Choroid plexus epithelial cell (primary cell): Measurements from ENCODE around the gene ELOF1.
A peak's percentile ranks its signal among the peaks of the same experiment; 100 is the strongest.

Experiments
- DNase-seq: peaks from one replicate; pipeline ENCODE4 v3.0.0-alpha.2; 2010; ENCODE audit warnings: low read depth
- H3K4me3 ChIP-seq: 2 replicates; pipeline ENCODE4 v1.5.1; 2011; ENCODE audit warnings: low read depth, mild to moderate bottlenecking, control low read depth, low read length, moderate library complexity
- CTCF ChIP-seq: conservative IDR thresholded peaks from 2 replicates; pipeline ENCODE4 v1.5.1; 2011; ENCODE audit warnings: low read depth, mild to moderate bottlenecking, control low read depth, inconsistent platforms, low read length, moderate library complexity

ELOF1 gene

DNA sequence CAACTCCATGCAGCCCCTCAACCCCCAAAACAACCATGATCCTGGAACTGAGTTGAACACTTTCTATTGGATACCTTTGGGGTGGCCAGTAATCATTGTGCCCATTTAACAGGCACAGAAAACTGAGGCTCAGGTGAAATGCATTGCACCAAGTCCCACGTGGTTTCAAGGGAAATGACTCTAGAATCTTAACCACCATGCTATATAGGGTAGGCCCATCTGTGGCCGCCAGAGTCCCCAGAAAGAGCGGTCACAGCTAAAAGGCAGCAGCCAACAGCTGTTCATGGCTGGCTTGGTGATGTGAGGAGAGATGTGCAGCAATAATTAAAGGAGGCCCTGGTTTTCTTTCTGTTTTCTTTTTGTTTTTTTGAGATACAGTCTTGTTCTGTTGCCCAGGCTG lies 17.8 kb downstream of the ELOF1 start:
- no peak overlapping the region for H3K4me3 ChIP-seq
- TF ChIP-seq CTCF: no peak
- no peak for DNase-seq

DNA sequence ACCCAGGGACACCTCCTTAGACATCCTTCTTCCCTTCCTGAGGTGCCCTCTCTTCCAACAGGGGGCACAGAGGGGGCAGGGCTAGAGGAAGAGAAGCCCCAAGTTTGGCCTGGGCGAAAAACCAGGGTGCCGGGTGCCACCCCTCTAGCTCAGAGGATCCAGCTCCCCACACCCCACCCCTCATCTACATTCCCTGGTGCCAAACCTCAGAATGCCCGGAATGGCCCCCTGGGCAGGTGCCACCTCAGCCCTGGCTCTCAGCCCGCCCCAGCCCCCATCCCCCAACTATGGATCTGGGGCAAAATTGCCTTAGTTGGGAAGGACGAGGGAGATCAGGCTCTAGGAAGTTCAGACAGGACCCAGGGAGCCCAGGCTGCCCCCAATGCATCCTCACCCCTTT lies 18.4 kb downstream of the ELOF1 start:
- no peak for TF ChIP-seq CTCF
- no peak overlapping the region for H3K4me3 ChIP-seq
- DNase-seq: no peak

- H3K4me3 ChIP-seq: peak overlapping the region; percentile 46
- peak; percentile 39 for DNase-seq
- no peak for TF ChIP-seq CTCF
Measured at GRCh38 chr19:11539495-11540365, 19.3 kb downstream of the ELOF1 start.

GRCh38 chr19:11538232-11539036 lies 20.6 kb downstream of the ELOF1 start, which contains the start of gene CNN1:
Gene CNN1, plus strand, starts transcription at chr19:11538851. Its CDS starts 77 bp downstream, at chr19:11538928.
- peak within 1 kb of the TSS; percentile 42 for H3K4me3 ChIP-seq
- TF ChIP-seq CTCF: no peak
- peak; percentile 86 for DNase-seq

DNA sequence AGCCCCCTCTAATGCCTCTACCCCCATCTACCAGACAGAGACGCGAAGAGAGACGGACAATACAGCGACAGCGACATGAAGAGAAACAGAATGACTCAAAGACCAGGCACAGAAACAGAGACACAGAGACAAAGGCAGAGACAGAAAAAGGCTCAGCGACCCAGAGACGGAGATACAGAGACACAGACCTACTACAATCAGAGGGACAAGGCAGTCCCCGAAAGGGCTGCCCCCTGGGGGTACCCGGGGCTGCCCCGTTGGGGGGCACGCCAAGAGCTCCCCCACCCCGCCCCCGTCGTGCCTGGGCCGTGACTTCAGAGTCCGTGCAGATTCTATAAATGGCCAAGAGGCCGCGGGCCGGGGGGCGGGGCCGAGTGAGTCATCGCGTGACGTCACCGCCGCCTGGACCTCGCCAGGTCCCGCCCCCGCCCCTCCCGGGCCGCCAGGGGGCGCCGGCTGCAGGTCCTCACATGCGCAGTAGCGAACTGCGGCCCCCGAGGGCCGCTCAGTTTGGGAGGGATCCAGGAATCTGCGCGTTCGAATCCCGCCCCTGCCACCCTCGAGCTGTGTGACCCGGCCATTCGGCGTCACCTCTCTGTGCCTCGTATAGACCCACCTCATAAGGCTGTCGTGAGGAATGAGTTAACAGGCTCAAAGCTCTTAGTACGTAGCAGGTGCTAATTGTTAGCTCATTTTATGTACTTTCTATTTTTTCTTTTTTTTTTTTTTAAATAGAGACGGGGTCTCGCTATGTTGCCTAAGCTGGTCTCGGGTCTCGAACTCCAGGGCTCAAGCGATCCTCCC lies 23.0 kb downstream of the ELOF1 start:
- peak; percentile 70 for TF ChIP-seq CTCF
- H3K4me3 ChIP-seq: peak overlapping the region; percentile 46
- peak; percentile 91 for DNase-seq

GRCh38 chr19:11534948-11535347 lies 24.1 kb downstream of the ELOF1 start:
- no peak overlapping the region for H3K4me3 ChIP-seq
- no peak for DNase-seq
- no peak for TF ChIP-seq CTCF
